GM23338 (cell line): ENCODE measurements around the gene CRK. TPM values are rescaled to one million over a fixed set of nuclear protein-coding genes. Genes with fewer than 3 reads are reported as not detected.

ENCODE experiments used
- ATAC-seq: fragments of 200-7000 bp; cut with Tn5 transposase; 3 replicates; pipeline ENCODE4 v1.9.1; 2020
- DNase-seq: peaks from one replicate; pipeline ENCODE4 v3.0.0-alpha.2; 2015; ENCODE audit warnings: low spot score
- H2AFZ ChIP-seq: fragments of 200-600 bp; sonication (generic); 2 replicates; pipeline ENCODE4 v1.8.0; 2016; ENCODE audit warnings: antibody characterized with exemption, mild to moderate bottlenecking, moderate library complexity
- H3F3A ChIP-seq: fragments of 200-600 bp; sonication (generic); replicated peaks from 2 replicates; pipeline ENCODE4 v1.8.0; 2017; ENCODE audit warnings: antibody characterized with exemption, mixed run types, low read depth
- H3K27ac ChIP-seq: fragments of 200-600 bp; sonication (generic); 2 replicates; pipeline ENCODE4 v1.6.1; 2016; ENCODE audit warnings: low read depth
- H3K27me3 ChIP-seq: fragments of 200-600 bp; sonication (generic); 2 replicates; pipeline ENCODE4 v1.8.0; 2016; ENCODE audit warnings: mild to moderate bottlenecking, mixed run types, moderate library complexity; ENCODE audit not compliant: insufficient read depth
- H3K36me3 ChIP-seq: fragments of 200-600 bp; sonication (generic); 2 replicates; pipeline ENCODE4 v1.8.0; 2016; ENCODE audit warnings: mild to moderate bottlenecking; ENCODE audit not compliant: insufficient read depth
- H3K4me1 ChIP-seq: fragments of 200-600 bp; sonication (generic); 2 replicates; pipeline ENCODE4 v1.8.0; 2016; ENCODE audit warnings: mild to moderate bottlenecking, moderate library complexity; ENCODE audit not compliant: insufficient read depth
- H3K4me2 ChIP-seq: fragments of 200-600 bp; sonication (generic); 2 replicates; pipeline ENCODE4 v1.7.1; 2017; ENCODE audit warnings: mixed run types
- H3K4me3 ChIP-seq: fragments of 200-600 bp; sonication (generic); 2 replicates; pipeline ENCODE4 v1.6.1; 2016; ENCODE audit warnings: mixed run types
- H3K79me2 ChIP-seq: fragments of 200-600 bp; sonication (generic); replicated peaks from 2 replicates; pipeline ENCODE4 v1.8.0; 2017; ENCODE audit warnings: mild to moderate bottlenecking; ENCODE audit not compliant: insufficient read depth
- H3K9me2 ChIP-seq: fragments of 200-600 bp; sonication (generic); 2 replicates; pipeline ENCODE4 v1.8.0; 2017; ENCODE audit not compliant: insufficient read depth
- H4K20me1 ChIP-seq: fragments of 200-600 bp; sonication (generic); replicated peaks from 2 replicates; pipeline ENCODE4 v1.8.0; 2017; ENCODE audit warnings: mild to moderate bottlenecking; ENCODE audit not compliant: insufficient read depth
- H3K27ac Mint-ChIP-seq: 2 replicates; pipeline ENCODE4 v1.8.0; 2020; ENCODE audit warnings: inconsistent platforms, mild to moderate bottlenecking, moderate library complexity, mixed read lengths
- H3K27me3 Mint-ChIP-seq: 3 replicates; pipeline ENCODE4 v1.8.0; 2022; ENCODE audit warnings: low read depth, mild to moderate bottlenecking, moderate library complexity, mixed read lengths, inconsistent platforms; ENCODE audit not compliant: insufficient read depth, poor library complexity
- H3K36me3 Mint-ChIP-seq: 3 replicates; pipeline ENCODE4 v1.8.0; 2021; ENCODE audit warnings: low read depth, mild to moderate bottlenecking, inconsistent platforms, moderate library complexity, mixed read lengths
- H3K4me1 Mint-ChIP-seq: 3 replicates; pipeline ENCODE4 v1.8.0; 2020; ENCODE audit warnings: mild to moderate bottlenecking, inconsistent platforms, mixed read lengths
- H3K4me3 Mint-ChIP-seq: 3 replicates; pipeline ENCODE4 v1.8.0; 2021; ENCODE audit warnings: moderate library complexity, mild to moderate bottlenecking, inconsistent platforms, mixed read lengths
- H3K9me3 Mint-ChIP-seq: 3 replicates; pipeline ENCODE4 v1.8.0; 2020; ENCODE audit warnings: moderate library complexity, mild to moderate bottlenecking, inconsistent platforms, mixed read lengths
- CREB1 ChIP-seq: fragments of 250-450 bp; sonication (Bioruptor Pico); IDR thresholded peaks from 2 replicates; pipeline ENCODE4 v1.5.0; 2020; ENCODE audit warnings: low read depth, mild to moderate bottlenecking, moderate library complexity
- EZH2 ChIP-seq: fragments of 200-600 bp; sonication (generic); IDR thresholded peaks from one replicate; pipeline ENCODE4 v1.8.0; 2017; ENCODE audit warnings: antibody characterized with exemption, mild to moderate bottlenecking, low read depth; ENCODE audit not compliant: unreplicated experiment
- EZH2phosphoT487 ChIP-seq: fragments of 200-600 bp; sonication (generic); IDR thresholded peaks from one replicate; pipeline ENCODE4 v1.8.1; 2018; ENCODE audit warnings: antibody characterized with exemption; ENCODE audit not compliant: unreplicated experiment
- JUNB ChIP-seq: IDR thresholded peaks from one replicate; pipeline ENCODE4 v1.6.1; 2016; ENCODE audit warnings: antibody characterized with exemption; ENCODE audit not compliant: unreplicated experiment
- ZNF114 ChIP-seq: fragments of 250-450 bp; sonication (Bioruptor Pico); IDR thresholded peaks from 2 replicates; pipeline ENCODE4 v1.5.0; 2020; ENCODE audit warnings: mild to moderate bottlenecking, moderate library complexity
- ZNF331 ChIP-seq: fragments of 250-450 bp; sonication (Bioruptor Pico); IDR thresholded peaks from 2 replicates; pipeline ENCODE4 v1.5.0; 2020; ENCODE audit warnings: low read depth, mild to moderate bottlenecking, moderate library complexity
- polyA plus RNA-seq: library from polyadenylated mRNA; unstranded; fragments of >200 nt; fragmentation: Nextera tagmentation; extraction: Ambion mirVana; gene quantifications from 2 replicates; pipeline ENCODE4 v1.2.1, GENCODE V29; 2016
- total RNA-seq: library from RNA; depleted of rRNA; stranded (reverse); fragments of >200 nt; shearing (Covaris generic); gene quantifications from 2 replicates; pipeline ENCODE4 v1.2.3, GENCODE V29; 2014
- TF ChIP-seq, protein P1 (sequence below): IDR thresholded peaks from 2 replicates; pipeline ENCODE4 v1.6.1; 2016; ENCODE audit warnings: antibody characterized with exemption
- TF ChIP-seq, protein P2 (sequence below), 2 experiments: fragments of 200-600 bp in 1 of 2; sonication (generic) in 1 of 2; conservative IDR thresholded peaks; 2 replicates each; pipeline versions ENCODE4 v1.5.1 to v1.6.1; 2016 to 2017; ENCODE audit warnings: antibody characterized with exemption in 2 of 2, low read depth in 2 of 2, mild to moderate bottlenecking in 2 of 2, moderate library complexity in 1 of 2

The CRK gene
- total and polyA plus RNA-seq, 2 experiments from 2014 or later: 32.6 to 59.8 TPM

DNA sequence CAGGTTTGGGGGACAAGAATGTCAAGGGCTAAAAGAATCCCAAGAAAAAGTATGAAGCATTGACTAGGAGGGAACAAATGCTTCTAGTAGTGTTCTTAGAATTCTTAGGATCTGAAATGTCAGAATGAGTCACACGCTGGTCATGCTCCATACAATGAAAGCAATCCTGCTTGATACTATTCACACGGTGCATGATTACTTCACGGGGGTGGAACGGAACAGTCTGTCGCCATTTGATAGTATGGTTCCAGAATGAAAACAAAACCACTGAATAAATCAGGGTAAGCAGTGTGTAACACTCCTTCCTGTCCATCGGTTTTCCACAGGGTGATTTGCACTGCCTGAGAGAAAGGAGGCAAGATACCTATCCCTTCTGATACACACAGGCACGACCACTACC is 33.1 kb downstream of the CRK start:
- H3K4me3 Mint-ChIP-seq: no peak overlapping the region
- Histone ChIP-seq H3K4me2 (no peak overlapping the region), H2AFZ (no peak overlapping the region), H3K4me3 (no peak overlapping the region), H3K36me3 (peaks cover 22% of the 10 kb centered on the region), H3F3A (peaks cover 23% of the 10 kb centered on the region; the same call in 1 of the 2 replicates), H3K27me3 (no peaks in the 10 kb centered on the region), H3K79me2 (peaks cover 56% of the 10 kb centered on the region), H3K9me2 (no peaks in the 10 kb centered on the region), H4K20me1 (peaks cover 45% of the 10 kb centered on the region), H3K27ac (no peak overlapping the region), H3K4me1 (no peaks in the 10 kb centered on the region)
- no peaks in the 10 kb centered on the region for H3K9me3 Mint-ChIP-seq
- peaks cover 48% of the 10 kb centered on the region for H3K36me3 Mint-ChIP-seq
- TF ChIP-seq EZH2phosphoT487 (no peak), ZNF331 (CRISPR knock-in tag) (no peak), CREB1 (no peak), JUNB (no peak), EZH2 (no peak)
- peaks cover 7% of the 10 kb centered on the region for H3K27me3 Mint-ChIP-seq
- DNase-seq (no peak), ATAC-seq (no peak)
- no peaks in the 10 kb centered on the region for H3K4me1 Mint-ChIP-seq
- H3K27ac Mint-ChIP-seq: no peak overlapping the region

DNA sequence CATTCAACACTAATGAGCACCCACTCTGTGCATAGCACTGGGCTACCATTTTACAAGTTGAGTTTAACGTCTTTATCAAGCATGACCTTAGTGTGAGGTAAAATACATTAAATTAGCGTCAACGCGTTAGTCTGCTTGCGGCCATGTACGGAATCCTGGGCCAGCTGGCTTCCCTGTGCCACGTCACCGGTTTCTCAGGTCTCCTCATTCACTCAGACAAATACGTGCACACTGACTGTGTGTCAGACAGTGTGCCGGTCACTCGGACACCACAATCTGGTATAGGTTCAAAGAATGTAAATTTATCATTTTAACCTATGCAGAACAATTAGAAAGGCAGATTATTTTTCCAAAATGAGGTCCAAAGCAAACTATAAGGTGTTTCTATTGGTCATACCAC is 34.6 kb downstream of the CRK start:
- H3K27ac ChIP-seq: no peak overlapping the region; the same call in 1 of the 2 replicates
- no peak overlapping the region for H3K4me3 ChIP-seq
- DNase-seq: no peak
- H3K4me1 Mint-ChIP-seq: no peaks in the 10 kb centered on the region
- H3K79me2 ChIP-seq: peaks cover 43% of the 10 kb centered on the region
- no peak overlapping the region for H3K4me2 ChIP-seq
- H3F3A ChIP-seq: peaks cover 23% of the 10 kb centered on the region; the same call in 1 of the 2 replicates
- H3K27me3 Mint-ChIP-seq: peaks cover 4% of the 10 kb centered on the region
- peaks cover 42% of the 10 kb centered on the region for H4K20me1 ChIP-seq
- H3K9me3 Mint-ChIP-seq: no peaks in the 10 kb centered on the region
- H2AFZ ChIP-seq: no peak overlapping the region
- H3K4me1 ChIP-seq: no peaks in the 10 kb centered on the region
- H3K27me3 ChIP-seq: no peaks in the 10 kb centered on the region
- no peaks in the 10 kb centered on the region for H3K9me2 ChIP-seq
- peaks cover 48% of the 10 kb centered on the region for H3K36me3 Mint-ChIP-seq
- H3K4me3 Mint-ChIP-seq: no peak overlapping the region
- no peak for ATAC-seq
- TF ChIP-seq, protein P1, sequence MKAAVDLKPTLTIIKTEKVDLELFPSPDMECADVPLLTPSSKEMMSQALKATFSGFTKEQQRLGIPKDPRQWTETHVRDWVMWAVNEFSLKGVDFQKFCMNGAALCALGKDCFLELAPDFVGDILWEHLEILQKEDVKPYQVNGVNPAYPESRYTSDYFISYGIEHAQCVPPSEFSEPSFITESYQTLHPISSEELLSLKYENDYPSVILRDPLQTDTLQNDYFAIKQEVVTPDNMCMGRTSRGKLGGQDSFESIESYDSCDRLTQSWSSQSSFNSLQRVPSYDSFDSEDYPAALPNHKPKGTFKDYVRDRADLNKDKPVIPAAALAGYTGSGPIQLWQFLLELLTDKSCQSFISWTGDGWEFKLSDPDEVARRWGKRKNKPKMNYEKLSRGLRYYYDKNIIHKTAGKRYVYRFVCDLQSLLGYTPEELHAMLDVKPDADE: no peak
- TF ChIP-seq EZH2 (no peak), ZNF114 (CRISPR knock-in tag) (no peak), JUNB (no peak)
- TF ChIP-seq, protein P2, sequence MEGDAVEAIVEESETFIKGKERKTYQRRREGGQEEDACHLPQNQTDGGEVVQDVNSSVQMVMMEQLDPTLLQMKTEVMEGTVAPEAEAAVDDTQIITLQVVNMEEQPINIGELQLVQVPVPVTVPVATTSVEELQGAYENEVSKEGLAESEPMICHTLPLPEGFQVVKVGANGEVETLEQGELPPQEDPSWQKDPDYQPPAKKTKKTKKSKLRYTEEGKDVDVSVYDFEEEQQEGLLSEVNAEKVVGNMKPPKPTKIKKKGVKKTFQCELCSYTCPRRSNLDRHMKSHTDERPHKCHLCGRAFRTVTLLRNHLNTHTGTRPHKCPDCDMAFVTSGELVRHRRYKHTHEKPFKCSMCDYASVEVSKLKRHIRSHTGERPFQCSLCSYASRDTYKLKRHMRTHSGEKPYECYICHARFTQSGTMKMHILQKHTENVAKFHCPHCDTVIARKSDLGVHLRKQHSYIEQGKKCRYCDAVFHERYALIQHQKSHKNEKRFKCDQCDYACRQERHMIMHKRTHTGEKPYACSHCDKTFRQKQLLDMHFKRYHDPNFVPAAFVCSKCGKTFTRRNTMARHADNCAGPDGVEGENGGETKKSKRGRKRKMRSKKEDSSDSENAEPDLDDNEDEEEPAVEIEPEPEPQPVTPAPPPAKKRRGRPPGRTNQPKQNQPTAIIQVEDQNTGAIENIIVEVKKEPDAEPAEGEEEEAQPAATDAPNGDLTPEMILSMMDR (conservative IDR thresholded peaks at IDR 0.05; ENCODE audit: low read depth in 2 of 2): no peak
- H3K36me3 ChIP-seq: peaks cover 22% of the 10 kb centered on the region
- no peak overlapping the region for H3K27ac Mint-ChIP-seq
